Kidney epithelial cell (primary cell): Measurements from ENCODE around the gene ITGAE. TPM values are rescaled to one million over a fixed set of nuclear protein-coding genes. Genes with fewer than 3 reads are reported as not detected.

Source experiments
- DNase-seq: peaks from one replicate; pipeline ENCODE4 v3.0.0-alpha.2; 2010; ENCODE audit warnings: low read depth
- H3K27me3 ChIP-seq: 2 replicates; pipeline ENCODE4 v1.6.0; 2011; ENCODE audit warnings: low read length; ENCODE audit not compliant: control insufficient read depth, insufficient read depth
- H3K36me3 ChIP-seq: 2 replicates; pipeline ENCODE4 v1.5.1; 2011; ENCODE audit warnings: low read length; ENCODE audit not compliant: control insufficient read depth, insufficient read depth
- H3K4me3 ChIP-seq: 2 replicates; pipeline ENCODE4 v1.5.1; 2011; ENCODE audit warnings: low read depth, mild to moderate bottlenecking, control low read depth, low read length
- CTCF ChIP-seq: IDR thresholded peaks from 2 replicates; pipeline ENCODE4 v1.5.1; 2011; ENCODE audit warnings: mild to moderate bottlenecking, moderate library complexity, low read length, control low read depth, inconsistent platforms; ENCODE audit not compliant: insufficient read depth, poor library complexity, severe bottlenecking
- total RNA-seq: library from RNA; depleted of rRNA; stranded (reverse); fragments of >200 nt; gene quantifications from 2 replicates; pipeline ENCODE4 v1.2.3, GENCODE V29; 2015

The ITGAE gene
- total RNA-seq, 1 donor from 2014 or later = 29.7 TPM

GRCh38 chr17:3690094-3690715 lies 110.8 kb downstream of the ITGAE start:
- TF ChIP-seq CTCF = no peak
- DNase-seq = no peak
- no peak overlapping the region for H3K4me3 ChIP-seq
- no peaks in the 10 kb centered on the region for H3K36me3 ChIP-seq
- H3K27me3 ChIP-seq = peaks cover 3% of the 10 kb centered on the region

GRCh38 chr17:3689262-3690093 lies 111.5 kb downstream of the ITGAE start:
- no peak for DNase-seq
- peaks cover 5% of the 10 kb centered on the region for H3K27me3 ChIP-seq
- no peaks in the 10 kb centered on the region for H3K36me3 ChIP-seq
- H3K4me3 ChIP-seq = no peak overlapping the region
- TF ChIP-seq CTCF = no peak

- no peaks in the 10 kb centered on the region for H3K36me3 ChIP-seq
- H3K4me3 ChIP-seq = no peak overlapping the region
- DNase-seq = no peak
- no peak for TF ChIP-seq CTCF
- peaks cover 5% of the 10 kb centered on the region for H3K27me3 ChIP-seq
These were observed 112.1 kb downstream of the ITGAE start for GRCh38 chr17:3688852-3689261.

- H3K36me3 ChIP-seq = no peaks in the 10 kb centered on the region
- no peak overlapping the region for H3K4me3 ChIP-seq
- no peak for DNase-seq
- H3K27me3 ChIP-seq = peaks cover 5% of the 10 kb centered on the region
- TF ChIP-seq CTCF = no peak
These were observed 112.9 kb downstream of the ITGAE start for GRCh38 chr17:3688027-3688553.

- H3K36me3 ChIP-seq = no peaks in the 10 kb centered on the region
- no peak for TF ChIP-seq CTCF
- no peak for DNase-seq
- H3K4me3 ChIP-seq = no peak overlapping the region
- peaks cover 5% of the 10 kb centered on the region for H3K27me3 ChIP-seq
These were observed 115.8 kb downstream of the ITGAE start for GRCh38 chr17:3685174-3685573.
